ENCODE measurements around the gene EIF4G3. TPM values are rescaled to one million over a fixed set of nuclear protein-coding genes. Genes with fewer than 3 reads are reported as not detected.

The EIF4G3 gene
- total RNA-seq, 1 donor from 2014 or later: 38.4 TPM

- no peaks in the 10 kb centered on the region for H3K27me3 ChIP-seq (ENCODE audit: control insufficient read depth, insufficient read depth, low read length)
- DNase-seq (ENCODE audit: low read depth): no peak
- no peaks in the 10 kb centered on the region for H3K36me3 ChIP-seq (ENCODE audit: control insufficient read depth, insufficient read depth, low read length)
- TF ChIP-seq CTCF (IDR thresholded peaks at IDR 0.05; ENCODE audit: insufficient read depth, low read length, poor library complexity, severe bottlenecking): no peak
- no peak overlapping the region for H3K4me3 ChIP-seq (ENCODE audit: low read depth, low read length)
Observed at GRCh38 chr1:21072721-21073120, 104.0 kb downstream of the EIF4G3 start.

GRCh38 chr1:21069549-21069948 is 107.1 kb downstream of the EIF4G3 start:
- H3K36me3 ChIP-seq (ENCODE audit: control insufficient read depth, insufficient read depth, low read length): no peaks in the 10 kb centered on the region
- DNase-seq (ENCODE audit: low read depth): no peak
- no peak for TF ChIP-seq CTCF (IDR thresholded peaks at IDR 0.05; ENCODE audit: insufficient read depth, low read length, poor library complexity, severe bottlenecking)
- H3K27me3 ChIP-seq (ENCODE audit: control insufficient read depth, insufficient read depth, low read length): no peaks in the 10 kb centered on the region
- H3K4me3 ChIP-seq (ENCODE audit: low read depth, low read length): no peak overlapping the region

- no peak for TF ChIP-seq CTCF (IDR thresholded peaks at IDR 0.05; ENCODE audit: insufficient read depth, low read length, poor library complexity, severe bottlenecking)
- no peak overlapping the region for H3K4me3 ChIP-seq (ENCODE audit: low read depth, low read length)
- no peaks in the 10 kb centered on the region for H3K36me3 ChIP-seq (ENCODE audit: control insufficient read depth, insufficient read depth, low read length)
- no peaks in the 10 kb centered on the region for H3K27me3 ChIP-seq (ENCODE audit: control insufficient read depth, insufficient read depth, low read length)
- no peak for DNase-seq (ENCODE audit: low read depth)
Observed at GRCh38 chr1:21068937-21069336, 107.8 kb downstream of the EIF4G3 start.

GRCh38 chr1:21067551-21068227 is 109.0 kb downstream of the EIF4G3 start:
- no peaks in the 10 kb centered on the region for H3K27me3 ChIP-seq (ENCODE audit: control insufficient read depth, insufficient read depth, low read length)
- H3K4me3 ChIP-seq (ENCODE audit: low read depth, low read length): no peak overlapping the region
- TF ChIP-seq CTCF (IDR thresholded peaks at IDR 0.05; ENCODE audit: insufficient read depth, low read length, poor library complexity, severe bottlenecking): no peak
- no peak for DNase-seq (ENCODE audit: low read depth)
- no peaks in the 10 kb centered on the region for H3K36me3 ChIP-seq (ENCODE audit: control insufficient read depth, insufficient read depth, low read length)

- no peaks in the 10 kb centered on the region for H3K36me3 ChIP-seq (ENCODE audit: control insufficient read depth, insufficient read depth, low read length)
- TF ChIP-seq CTCF (IDR thresholded peaks at IDR 0.05; ENCODE audit: insufficient read depth, low read length, poor library complexity, severe bottlenecking): no peak
- no peaks in the 10 kb centered on the region for H3K27me3 ChIP-seq (ENCODE audit: control insufficient read depth, insufficient read depth, low read length)
- H3K4me3 ChIP-seq (ENCODE audit: low read depth, low read length): no peak overlapping the region
- no peak for DNase-seq (ENCODE audit: low read depth)
Observed at GRCh38 chr1:21066356-21067012, 110.2 kb downstream of the EIF4G3 start.
